ENCODE measurements around the gene ALKBH3. TPM values are rescaled to one million over a fixed set of nuclear protein-coding genes. Genes with fewer than 3 reads are reported as not detected.

The ALKBH3 gene
- total and polyA plus RNA-seq, 2 of the 13 experiments (the other 11 are each of a cell fraction or from before 2014, with no cell fraction given), result 17.8 to 36.1 TPM

- no peak for TF ChIP-seq CC2D1A (CRISPR knock-in tag; IDR thresholded peaks at IDR 0.05)
- TF ChIP-seq NCOR1 (IDR thresholded peaks at IDR 0.05; ENCODE audit: borderline replicate concordance, low read length), result no peak
- no peak for TF ChIP-seq HMGXB4 (CRISPR knock-in tag; IDR thresholded peaks at IDR 0.05; ENCODE audit: borderline replicate concordance in 1 of 2, low read depth in 1 of 2)
- no peak for TF ChIP-seq ELF4 (CRISPR knock-in tag; IDR thresholded peaks at IDR 0.05; ENCODE audit: borderline replicate concordance)
- TF ChIP-seq MAF1 (CRISPR knock-in tag; IDR thresholded peaks at IDR 0.05; ENCODE audit: borderline replicate concordance), result no peak
- TF ChIP-seq ZNF841 (CRISPR knock-in tag; IDR thresholded peaks at IDR 0.05; ENCODE audit: borderline replicate concordance), result no peak
- TF ChIP-seq ZNF780A (CRISPR knock-in tag; IDR thresholded peaks at IDR 0.05), result no peak
Measured at GRCh38 chr11:43871051-43871450, 9.6 kb upstream of the ALKBH3 start (continued).

GRCh38 chr11:43872995-43873394, 7.6 kb upstream of the ALKBH3 start:
- ATAC-seq, result no peak
- ChIA-PET POLR2A (no interaction called here), CTCF (ENCODE audit: low intra/inter-chr PET ratio, low total read pairs) (no interaction called here)
- Histone ChIP-seq H3K4me1 (ENCODE audit: insufficient read depth, low read length) (no peaks in the 10 kb centered on the region), H3K9me3 (ENCODE audit: low read length) (no peaks in the 10 kb centered on the region), H2AFZ (ENCODE audit: low read length) (no peak overlapping the region), H3K9ac (ENCODE audit: insufficient read depth, low read depth, low read length) (no peak overlapping the region), H3K27me3 (ENCODE audit: control insufficient read depth in 1 of 2, insufficient read depth in 2 of 2, low read length in 2 of 2) (peaks cover 0 to 6% of the 10 kb centered on the region in 2 experiments; a peak in 1 of 5 replicates), H3K4me3 (replicated peaks in 1 of 3; ENCODE audit: insufficient read depth in 1 of 3, low read depth in 2 of 3, low read length in 3 of 3) (no peak overlapping the region), H4K20me1 (ENCODE audit: insufficient read depth, low read length) (no peaks in the 10 kb centered on the region), H3K79me2 (ENCODE audit: insufficient read depth, low read length) (no peaks in the 10 kb centered on the region), H3K36me3 (replicated peaks in 1 of 2; ENCODE audit: control insufficient read depth in 1 of 2, insufficient read depth in 2 of 2, low read length in 2 of 2) (no peaks in the 10 kb centered on the region), H3K27ac (ENCODE audit: extremely low read length, insufficient read depth, low read length) (no peak overlapping the region), H3K4me2 (ENCODE audit: low read depth, low read length) (no peak overlapping the region)
- 1% methylated on average over 6 of the region's 7 CpGs for WGBS (ENCODE audit: low lambda C conversion rate)
- no peak for DNase-seq (ENCODE audit: low spot score)
- TF ChIP-seq MBD4 (IDR thresholded peaks at IDR 0.05; ENCODE audit: borderline replicate concordance, low read length) (no peak), SAFB2 (CRISPR knock-in tag; IDR thresholded peaks at IDR 0.05; ENCODE audit: borderline replicate concordance, low read depth) (no peak), HMG20B (CRISPR knock-in tag; conservative IDR thresholded peaks at IDR 0.05) (no peak), SMARCE1 (IDR thresholded peaks at IDR 0.05; ENCODE audit: borderline replicate concordance) (no peak), MLXIP (CRISPR knock-in tag; IDR thresholded peaks at IDR 0.05; ENCODE audit: borderline replicate concordance) (no peak), ZNF12 (CRISPR knock-in tag; IDR thresholded peaks at IDR 0.05) (no peak), ZNF572 (CRISPR knock-in tag; IDR thresholded peaks at IDR 0.05) (no peak), GPBP1L1 (CRISPR knock-in tag; IDR thresholded peaks at IDR 0.05) (no peak), RBAK (CRISPR knock-in tag; IDR thresholded peaks at IDR 0.05) (no peak)
- no TSS peak for BruUV-seq (replicated peaks)
- no peak for FAIRE-seq
- in situ Hi-C loops (cut with HindIII; ENCODE audit: extremely low pct_ligation_motif_present, low pct_unique_long_range_greater_than_20kb) (no loop called here), intact Hi-C loops (cut with micrococcal nuclease; ENCODE audit: unreplicated experiment) (no loop called here)
